Middle frontal gyrus (tissue), 1 donor: ENCODE results near the gene CMTM6.
"Not testable (repeated sequence)": the region's sequence is repeated elsewhere in the genome, so short reads cannot be mapped to it uniquely, and the experiment has no call there.

Experiments
- DNase-seq: peaks from one replicate; pipeline ENCODE4 v3.0.0-alpha.2; 2015; ENCODE audit warnings: low spot score; ENCODE audit errors: extremely low spot score

CMTM6 gene

DNA sequence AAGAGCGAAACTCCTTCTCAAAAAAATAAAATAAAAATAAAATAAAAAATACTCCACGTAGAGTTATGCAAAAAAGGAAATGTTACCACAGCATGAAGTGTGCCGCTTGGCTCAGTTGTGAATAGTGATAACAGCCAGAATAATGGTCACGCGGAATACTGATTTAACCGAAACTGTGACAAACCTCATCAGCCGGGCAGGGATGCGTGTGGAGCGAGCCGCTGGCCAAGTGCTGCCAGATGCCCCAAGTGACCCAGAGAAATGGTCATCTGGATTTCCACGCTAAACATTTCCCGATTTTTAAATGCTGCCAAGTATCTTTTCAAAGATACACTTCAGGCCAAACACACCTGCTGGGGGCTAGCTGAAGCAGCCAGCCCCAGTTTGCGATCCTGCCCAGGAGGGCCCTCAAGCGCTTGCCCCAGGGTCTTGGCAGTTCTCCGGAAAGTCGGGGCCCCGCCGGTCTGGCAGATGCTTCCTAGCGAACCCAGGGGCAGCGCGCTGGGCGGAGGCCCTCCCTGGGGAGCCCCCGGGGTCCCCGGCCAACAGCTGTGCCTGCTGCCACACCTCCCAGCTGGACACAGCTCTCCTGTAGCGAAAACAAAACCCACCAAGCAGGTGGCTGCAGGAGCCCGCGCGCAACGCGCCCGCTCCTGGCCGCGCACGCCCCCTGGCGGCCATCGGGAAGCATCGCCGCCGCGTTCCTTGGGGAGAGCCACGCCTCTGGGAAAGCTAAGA lies 35.1 kb downstream of the CMTM6 start:
- DNase-seq: peak; percentile 58

DNA sequence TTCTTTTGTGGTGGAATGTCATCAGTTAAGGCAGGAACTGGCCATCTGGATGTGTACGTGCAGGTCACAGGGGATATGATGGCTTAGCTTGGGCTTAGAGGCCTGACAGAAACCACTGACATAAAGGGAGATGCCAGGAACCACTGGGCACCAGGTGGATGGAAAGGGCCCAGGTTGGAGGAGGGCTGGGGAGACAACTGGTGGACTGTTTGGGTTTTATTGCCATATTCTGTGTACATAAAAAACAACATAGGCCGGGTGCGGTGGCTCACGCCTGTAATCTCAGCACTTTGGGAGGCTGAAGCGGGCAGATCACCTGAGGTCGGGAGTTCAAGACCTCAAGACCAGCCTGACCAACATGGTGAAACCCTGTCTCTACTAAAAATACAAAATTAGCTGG lies 35.8 kb downstream of the CMTM6 start:
- DNase-seq: not testable (repeated sequence)

DNA sequence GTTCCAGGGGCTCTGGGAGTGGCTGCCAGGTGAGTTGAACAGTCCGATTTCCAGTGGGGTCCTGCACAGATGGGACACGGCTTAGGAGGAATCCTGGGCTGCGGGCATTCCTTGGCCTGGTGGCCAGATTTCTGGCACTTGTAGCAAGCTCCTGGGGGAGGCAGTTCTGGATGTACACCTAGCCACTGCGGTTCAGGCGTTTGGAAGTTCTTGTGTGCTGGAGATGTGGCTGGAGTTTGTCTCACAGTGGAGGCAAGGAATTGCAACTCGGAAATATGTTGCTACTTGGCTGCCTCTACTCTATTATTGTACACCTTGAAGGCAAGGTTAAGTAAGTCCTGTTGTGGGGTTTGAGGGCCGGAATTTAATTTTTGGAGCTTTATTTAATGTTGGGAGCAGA lies 37.9 kb downstream of the CMTM6 start:
- DNase-seq: not testable (repeated sequence)

DNA sequence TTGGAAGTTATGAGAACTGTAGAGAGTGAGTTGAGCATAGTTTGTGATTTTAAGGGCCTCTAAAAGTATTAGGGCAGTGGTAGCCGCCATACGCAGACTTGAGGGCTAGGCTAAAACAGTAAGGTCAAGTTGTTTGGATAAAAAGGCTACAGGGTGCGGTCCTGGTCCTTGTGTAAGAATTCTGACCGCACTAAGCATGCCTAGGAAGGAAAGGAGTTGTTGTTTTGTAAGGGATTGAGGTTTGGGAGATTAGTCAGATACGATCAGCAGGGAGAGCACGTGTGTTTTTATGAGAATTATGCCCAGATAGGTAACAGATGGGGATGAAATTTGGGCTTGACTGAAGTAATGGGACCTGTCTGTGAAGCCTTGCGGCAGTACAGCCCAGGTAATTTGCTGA lies 39.2 kb downstream of the CMTM6 start:
- DNase-seq: not testable (repeated sequence)

DNA sequence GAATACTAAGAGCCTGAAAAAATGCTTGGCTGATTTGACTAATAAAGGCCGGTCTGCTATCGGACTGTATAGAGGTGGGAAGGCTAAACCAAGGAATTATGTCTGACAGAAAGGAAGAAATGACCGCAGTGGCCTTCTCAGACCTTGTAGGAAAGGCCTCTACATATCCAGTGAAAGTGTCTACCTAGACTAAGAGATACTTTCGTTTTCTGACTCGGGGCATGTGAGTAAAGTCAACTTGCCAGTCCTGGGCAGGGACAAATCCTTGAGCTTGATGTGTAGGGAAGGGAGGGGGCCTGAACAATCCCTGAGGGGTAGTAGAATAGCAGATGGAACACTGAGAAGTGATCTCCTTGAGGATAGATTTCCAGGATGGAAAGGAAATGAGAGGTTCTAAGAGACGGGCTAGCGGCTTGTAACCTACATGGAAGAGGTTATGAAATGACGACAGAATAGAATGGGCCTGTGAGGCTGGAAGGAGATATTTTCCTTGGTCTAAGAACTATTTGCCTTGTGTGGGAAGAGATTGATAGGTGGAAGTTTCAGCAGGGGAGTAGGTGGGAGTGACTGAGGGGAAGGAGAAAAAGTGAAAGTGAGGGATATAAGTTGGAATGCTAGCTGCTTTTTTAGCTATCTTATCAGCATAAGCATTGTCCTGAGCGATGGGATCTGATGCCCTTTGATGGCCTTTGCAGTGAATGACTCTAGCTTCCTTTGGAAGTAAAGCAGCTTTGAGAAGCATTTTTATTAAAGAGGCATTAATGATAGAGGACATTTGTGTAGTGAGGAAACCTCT lies 40.3 kb downstream of the CMTM6 start:
- DNase-seq: not testable (repeated sequence)

DNA sequence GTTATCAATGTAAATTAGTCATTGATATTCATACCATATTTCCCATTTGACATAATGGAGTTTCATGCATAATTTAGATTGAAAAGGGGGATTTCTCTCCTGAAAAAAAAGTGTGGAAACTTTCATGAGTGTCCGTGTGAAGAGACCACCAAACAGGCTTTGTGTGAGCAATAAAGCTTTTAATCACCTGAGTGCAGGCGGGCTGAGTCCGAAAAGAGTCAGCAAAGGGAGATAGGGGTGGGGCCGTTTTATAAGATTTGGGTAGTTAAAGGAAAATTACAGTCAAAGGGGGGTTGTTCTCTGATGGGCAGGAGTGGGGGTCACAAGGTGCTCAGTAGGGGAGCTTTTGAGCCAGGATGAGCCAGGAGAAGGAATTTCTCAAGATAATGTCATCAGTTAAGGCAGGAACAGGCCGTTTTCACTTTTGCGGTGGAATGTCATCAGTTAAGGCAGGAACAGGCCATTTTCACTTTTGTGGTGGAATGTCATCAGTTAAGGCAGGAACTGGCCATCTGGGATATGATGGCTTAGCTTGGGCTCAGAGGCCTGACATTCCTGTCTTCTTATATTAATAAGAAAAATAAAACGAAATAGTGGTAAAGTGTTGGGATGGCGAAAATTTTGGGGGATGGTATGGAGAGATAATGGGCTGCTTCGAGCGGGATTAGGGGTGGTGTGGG lies 41.7 kb downstream of the CMTM6 start:
- DNase-seq: not testable (repeated sequence)

DNA sequence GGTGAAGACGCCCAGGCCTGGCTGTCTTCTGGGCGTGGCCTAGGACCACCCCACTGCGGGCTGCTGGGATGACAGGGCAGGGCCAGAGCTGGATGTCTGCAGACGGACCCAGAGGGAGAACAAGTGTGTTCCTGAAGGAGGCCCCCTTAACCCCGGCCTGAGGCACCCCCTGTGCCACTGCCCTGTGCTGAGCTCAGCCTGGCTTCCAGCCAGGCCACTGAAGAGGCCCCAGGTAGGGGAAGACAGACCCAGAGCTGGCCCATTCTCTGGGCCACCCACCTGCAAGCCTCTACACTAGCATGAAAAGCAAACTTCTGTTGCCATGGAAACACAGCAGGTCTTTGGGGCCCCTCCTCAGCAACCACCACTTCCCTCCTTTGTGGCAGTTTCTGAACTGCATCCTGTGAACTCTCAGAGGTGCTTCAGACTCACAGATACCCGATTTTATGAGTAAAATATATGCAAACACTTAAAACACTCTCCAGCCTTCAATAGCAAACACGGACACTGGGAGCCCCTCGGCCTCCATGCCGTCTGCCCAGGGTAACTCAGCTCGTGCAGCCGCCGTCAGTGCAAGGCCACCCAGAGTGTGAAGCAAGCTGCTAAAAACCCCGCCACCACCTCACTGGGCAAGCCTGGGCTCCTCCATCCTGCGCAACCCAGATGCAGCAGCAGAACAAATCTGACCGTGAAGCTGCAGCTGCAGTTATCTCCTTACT lies 42.5 kb downstream of the CMTM6 start:
- no peak for DNase-seq

DNA sequence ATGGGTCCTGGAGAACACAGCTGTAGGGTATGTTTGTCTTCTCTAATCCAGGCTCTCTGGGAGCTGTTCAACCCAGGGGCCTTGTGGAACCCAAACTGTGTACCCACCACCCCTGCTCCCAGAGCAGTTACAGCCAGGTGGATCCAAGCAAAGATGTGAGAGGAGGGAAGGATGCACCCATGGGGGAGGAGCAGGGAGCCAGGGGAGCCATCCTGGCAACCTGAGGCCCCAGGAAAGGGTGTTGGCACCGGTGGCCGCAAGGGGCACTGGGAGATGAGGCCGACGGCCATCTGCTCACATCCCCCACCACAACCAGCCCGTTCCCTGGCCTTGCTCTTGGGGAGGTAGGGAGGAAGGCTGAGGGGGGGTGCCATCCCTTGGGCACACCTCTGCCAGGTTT lies 43.2 kb downstream of the CMTM6 start:
- no peak for DNase-seq

DNA sequence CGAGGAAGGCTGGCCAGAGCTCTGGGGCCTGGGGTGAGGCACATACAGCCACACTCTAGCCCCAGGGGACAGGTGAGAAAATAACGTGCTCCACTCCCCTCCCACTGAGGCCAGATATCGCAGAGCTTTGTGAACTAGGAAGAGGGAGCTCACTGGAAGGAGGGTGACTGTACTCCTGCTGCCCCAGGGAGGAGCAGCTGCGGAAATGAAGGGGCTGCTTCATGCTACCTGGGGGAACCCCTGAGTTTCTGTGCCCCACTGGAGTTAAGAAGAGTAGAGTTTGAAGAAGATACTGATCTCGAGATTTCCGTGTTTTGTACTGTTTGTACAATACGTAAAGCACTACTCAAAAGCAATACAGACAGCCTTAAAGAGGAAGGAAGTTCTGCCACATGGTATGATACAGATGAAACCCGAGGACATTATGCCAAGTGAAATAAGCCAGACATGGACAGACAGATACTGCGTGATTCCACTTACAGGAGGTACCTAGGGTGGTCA lies 44.6 kb downstream of the CMTM6 start:
- DNase-seq: no peak

DNA sequence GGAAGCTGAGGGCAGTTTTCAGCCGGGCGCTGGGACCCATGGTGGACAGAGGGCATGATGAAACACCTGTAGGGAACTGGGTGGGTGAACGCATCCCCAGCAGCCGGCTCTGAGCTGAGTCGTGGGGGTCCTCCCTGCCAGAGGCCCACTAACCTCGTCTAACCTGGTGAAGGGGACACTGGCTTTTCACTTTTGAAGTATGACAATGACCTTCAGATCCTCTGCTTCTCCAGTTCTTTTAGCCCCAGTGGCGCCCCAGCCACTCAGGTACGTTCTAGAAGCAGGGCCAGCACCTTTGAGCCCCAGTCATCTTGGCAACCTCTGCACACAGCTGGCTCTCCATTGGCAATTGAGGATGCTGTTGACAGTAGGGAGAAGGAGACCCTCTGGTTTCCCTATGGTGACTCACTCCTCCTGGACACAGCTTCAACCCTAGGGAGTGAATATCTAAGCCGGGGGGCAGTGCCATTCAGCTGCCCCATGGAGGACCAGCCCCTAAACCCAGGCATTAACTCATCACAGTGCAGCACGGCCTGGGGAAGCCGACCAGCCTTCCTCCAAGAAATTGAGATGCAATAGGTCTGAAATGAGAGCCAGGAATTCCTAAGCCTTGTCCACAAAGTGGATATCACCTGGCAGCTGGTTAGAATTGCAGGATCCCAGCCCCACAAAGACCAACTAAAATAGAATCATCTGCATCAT lies 46.1 kb downstream of the CMTM6 start:
- no peak for DNase-seq

DNA sequence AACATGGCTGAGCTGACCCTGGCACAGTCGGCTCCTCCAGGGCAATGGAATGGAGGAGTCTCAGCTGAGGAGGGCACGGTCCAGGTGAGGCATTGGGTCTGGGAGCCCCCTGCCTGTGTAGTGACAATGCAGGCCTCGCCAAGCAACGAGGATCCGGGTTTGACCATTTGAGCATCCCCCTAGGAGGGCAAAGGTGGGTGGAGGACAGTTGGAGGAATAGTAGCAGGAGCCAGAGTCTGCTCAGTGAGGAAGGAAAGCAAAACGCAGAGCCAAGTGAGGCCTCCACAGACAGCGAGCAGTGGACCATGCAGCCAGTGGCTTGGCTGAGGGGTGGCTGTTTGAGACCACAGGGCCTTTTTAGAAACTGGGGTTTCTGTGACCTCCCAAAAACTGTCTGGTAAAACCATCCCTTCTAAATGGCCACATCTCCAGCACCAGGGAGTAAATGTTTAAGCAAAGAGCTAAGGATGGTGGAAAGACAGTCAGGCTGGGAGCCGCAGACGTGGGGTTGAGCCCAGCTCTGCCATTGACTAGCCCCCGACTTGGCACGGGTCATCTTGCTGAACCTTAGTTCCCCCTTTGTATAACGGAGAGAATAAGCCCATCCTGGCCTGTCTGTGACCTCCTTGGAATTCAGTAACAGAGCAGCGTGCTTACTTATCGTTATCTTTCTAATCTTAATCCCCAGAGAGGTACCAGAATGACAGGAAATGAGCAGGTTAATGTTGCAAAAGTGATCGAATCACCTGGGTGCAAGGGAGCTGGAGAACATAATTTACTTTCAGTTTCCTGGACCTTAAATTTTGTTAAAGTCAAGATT lies 46.8 kb downstream of the CMTM6 start:
- DNase-seq: no peak

DNA sequence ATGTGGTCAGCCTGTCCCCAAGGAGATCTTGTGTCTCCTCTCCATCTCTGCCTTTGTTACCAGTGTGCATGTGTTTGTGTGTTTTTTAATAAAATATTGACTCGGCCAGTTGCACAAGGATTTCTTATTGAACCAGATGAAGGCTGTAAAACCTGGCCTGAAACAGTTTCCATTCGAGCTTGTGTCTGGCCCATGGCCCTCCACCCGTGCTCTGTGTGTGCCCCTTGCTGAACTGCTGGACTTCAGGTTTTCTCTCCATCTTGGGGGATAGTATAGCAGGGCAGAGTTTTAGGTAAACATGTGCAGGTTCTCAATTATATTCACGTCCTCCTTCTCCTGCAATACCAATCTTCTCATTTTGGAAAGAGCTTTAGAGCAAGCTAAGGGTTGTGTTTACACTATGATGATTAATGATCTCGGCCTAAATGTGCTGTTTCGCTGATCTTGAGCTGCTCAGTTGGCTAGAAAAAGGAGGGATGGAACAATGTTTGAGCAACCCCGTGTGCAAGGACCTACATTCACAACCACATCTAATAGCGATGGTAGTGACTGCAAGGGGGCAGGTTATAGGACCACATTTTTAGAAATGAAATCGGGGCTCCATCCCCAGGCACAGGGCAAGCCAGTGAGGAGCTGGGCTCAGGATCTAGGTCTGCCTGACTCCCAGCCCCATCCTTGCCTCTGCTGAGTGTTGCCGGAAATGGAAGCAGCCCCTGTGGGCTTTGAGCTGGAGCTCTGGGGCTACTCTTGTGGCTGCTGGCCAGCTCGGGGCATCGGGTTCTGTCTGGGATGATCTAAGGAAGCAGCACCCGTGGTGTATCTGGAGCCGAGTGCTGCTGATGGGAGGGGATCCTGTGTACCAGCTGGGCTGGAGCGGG lies 47.7 kb downstream of the CMTM6 start:
- DNase-seq: no peak

DNA sequence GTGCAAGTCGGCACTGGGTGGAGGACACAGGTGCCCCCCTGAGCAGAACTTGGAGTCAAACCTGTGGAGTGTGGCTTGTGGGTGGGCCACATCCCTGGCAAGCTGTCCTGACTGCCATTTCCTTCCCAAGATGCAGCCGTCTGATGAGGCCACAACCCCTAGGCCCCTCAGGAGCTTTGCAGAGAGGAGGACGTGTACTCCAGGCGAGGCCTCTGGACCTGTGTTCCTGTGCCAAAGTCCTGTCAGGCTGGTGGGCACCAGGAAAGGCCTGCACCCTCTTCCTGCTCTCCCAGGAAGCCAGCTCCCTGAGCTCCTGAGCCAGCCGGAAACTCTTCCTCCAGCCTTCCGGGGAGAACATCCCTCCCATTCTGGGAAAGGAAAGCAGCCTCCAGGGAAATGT lies 48.5 kb downstream of the CMTM6 start:
- no peak for DNase-seq

DNA sequence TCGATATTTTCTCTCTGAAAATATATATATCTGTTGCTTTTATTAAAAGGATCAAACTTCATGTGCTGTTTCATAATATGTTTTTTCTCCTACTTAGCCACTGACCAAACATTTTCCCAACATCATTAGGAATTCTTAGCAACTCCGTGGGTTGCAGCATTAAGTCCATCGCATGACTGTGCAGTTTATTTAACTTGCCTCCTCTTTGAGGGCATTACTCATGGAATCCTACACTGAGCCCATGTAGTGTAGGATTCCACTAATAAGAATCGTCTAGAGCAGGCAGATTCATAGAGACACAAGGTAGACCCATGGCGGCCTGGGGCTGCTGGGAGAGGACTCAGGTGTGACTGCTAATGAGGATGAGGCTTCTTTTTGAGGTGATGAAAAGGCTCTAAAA lies 49.3 kb downstream of the CMTM6 start:
- no peak for DNase-seq

DNA sequence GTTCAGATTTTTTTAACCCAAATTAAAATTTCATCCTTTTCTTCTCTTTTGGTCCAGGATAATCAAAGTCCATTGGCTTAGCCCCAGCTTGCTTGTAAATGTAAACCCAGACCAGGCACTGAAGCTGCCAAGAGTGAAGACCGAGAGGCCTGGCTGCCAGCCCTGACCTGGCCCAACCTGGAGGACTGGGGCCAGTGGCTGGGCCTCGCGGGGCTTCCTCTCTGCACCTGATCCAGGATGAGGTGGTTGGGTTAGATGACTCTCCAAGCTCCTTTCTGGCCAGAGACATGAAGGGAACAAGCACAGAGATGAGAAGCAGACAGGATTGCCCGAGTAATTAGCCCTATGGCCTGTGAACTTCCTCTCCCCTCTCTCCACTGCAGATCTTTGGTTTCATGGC lies 50.6 kb downstream of the CMTM6 start:
- no peak for DNase-seq

DNA sequence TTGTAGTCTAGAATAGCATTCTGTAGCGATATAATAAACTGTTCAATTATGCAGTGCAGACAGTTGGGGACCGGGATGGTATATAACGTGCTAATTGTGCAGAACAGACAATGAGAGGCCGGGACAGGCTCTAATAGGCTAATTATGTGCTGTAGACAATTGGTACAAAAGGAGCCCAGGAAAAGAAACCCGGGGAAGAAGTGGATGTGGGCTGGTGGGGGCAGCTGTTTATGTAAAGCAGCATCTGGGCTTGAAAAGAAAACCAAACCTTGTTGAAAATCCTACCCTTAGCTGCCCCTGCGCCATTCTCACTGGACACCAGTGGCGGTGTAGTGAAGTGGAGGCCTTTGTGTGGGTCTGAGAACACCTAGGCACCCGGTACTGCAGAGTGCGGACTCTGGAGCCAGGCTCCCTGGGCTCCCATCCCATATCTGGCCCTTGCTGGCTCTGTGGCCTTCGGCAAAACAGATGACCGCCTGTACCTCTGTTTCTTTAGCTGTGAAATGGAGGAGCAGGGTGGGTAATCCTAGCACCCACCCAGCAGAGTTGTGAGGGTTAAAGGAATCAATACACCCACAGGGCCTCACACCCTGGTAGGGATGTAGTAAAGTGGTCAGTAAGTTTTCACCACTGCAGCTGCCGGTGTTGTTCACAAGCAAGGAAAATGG lies 51.5 kb downstream of the CMTM6 start:
- no peak for DNase-seq

DNA sequence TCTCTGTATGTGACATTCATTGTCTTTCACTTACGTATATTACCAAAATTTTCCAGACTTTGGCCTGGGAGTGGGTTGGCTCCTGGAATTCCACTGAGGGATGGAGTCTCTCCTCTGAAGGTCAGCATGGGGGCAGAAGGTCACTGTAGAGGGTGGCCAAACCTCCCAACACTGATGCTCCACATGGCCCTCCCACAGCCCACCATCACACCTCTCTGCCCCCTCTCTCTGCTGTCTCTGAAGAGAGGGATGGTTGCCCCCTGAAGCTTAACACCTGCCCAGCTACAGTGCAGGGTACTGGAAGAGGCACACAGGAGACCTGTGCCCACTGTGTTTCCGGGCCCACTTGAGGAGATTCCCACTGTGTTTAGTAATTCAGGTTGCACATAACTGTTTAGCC lies 52.2 kb downstream of the CMTM6 start:
- DNase-seq: no peak

DNA sequence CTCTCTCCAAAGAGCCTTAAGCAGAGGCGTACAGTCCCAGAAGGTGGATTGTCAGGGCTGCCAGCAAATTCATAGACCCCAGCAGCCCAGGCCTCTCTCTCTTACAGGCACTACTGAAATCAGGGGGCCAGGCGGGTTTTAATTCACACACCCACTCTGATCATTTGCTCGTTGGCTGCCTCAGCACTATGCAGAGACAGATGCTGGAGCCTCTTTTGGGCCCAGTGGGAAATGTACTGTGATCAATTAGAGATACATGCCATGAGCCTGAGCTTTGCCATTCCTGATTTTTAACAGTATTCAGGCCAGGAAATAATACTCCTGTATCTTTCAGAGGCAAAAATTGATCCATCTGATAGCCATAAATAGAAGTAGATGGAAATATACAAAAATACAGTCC lies 53.0 kb downstream of the CMTM6 start:
- no peak for DNase-seq
